CD4-positive, alpha-beta T cell (primary cell): ENCODE data around the gene CAMSAP2. TPM values are rescaled to one million over a fixed set of nuclear protein-coding genes. Genes with fewer than 3 reads are reported as not detected.

ENCODE experiments used
- ATAC-seq: fragments of 200-7000 bp; cut with Tn5 transposase; one replicate; pipeline ENCODE4 v1.10.0; 2022; ENCODE audit warnings: mild to moderate bottlenecking; ENCODE audit not compliant: poor library complexity
- CTCF ChIA-PET: fragments of 350-600 bp; sonication (Branson Sonifier 250); formaldehyde crosslinking; loops from one replicate; lab custom pipeline; 2021; ENCODE audit warnings: antibody characterized with exemption, inconsistent platforms; lab: Charles Lee
- POLR2A ChIA-PET: fragments of 350-600 bp; sonication (Branson Sonifier 250); formaldehyde crosslinking; loops from one replicate; lab custom pipeline; 2021; ENCODE audit warnings: antibody characterized with exemption, inconsistent platforms; lab: Charles Lee
- DNase-seq, 14 experiments: peaks; one replicate each; pipeline ENCODE4 v3.0.0-alpha.2; 2013 to 2020; ENCODE audit warnings: mixed read lengths in 2 of 14
- H3K27ac ChIP-seq, 2 donors: one replicate each; pipeline versions ENCODE4 v1.5.1 to v1.7.0; 2013; ENCODE audit warnings: low read length in 2 of 2, low read depth in 1 of 2, mild to moderate bottlenecking in 1 of 2
- H3K27me3 ChIP-seq, 2 experiments: 1 replicate in 1 of 2; 2 replicates in 1 of 2; pipeline versions ENCODE4 v1.6.1 to v1.7.0; 2013; ENCODE audit warnings: low read length in 2 of 2, control low read depth in 1 of 2, mild to moderate bottlenecking in 1 of 2, moderate library complexity in 1 of 2; ENCODE audit not compliant: insufficient read depth in 2 of 2, control insufficient read depth in 1 of 2
- H3K36me3 ChIP-seq: one replicate; pipeline ENCODE4 v1.6.1; 2013; ENCODE audit warnings: low read length, control low read depth; ENCODE audit not compliant: insufficient read depth
- H3K4me1 ChIP-seq: one replicate; pipeline ENCODE4 v1.6.1; 2013; ENCODE audit warnings: low read length, control low read depth; ENCODE audit not compliant: insufficient read depth
- H3K4me3 ChIP-seq: one replicate; pipeline ENCODE4 v1.5.1; 2013; ENCODE audit warnings: mild to moderate bottlenecking, low read length, moderate library complexity
- H3K9me3 ChIP-seq, 2 experiments: 1 replicate in 1 of 2; 2 replicates in 1 of 2; pipeline versions ENCODE4 v1.6.1 to v1.7.0; 2013; ENCODE audit warnings: low read length in 2 of 2, mild to moderate bottlenecking in 2 of 2, control low read depth in 1 of 2, moderate library complexity in 1 of 2; ENCODE audit not compliant: control insufficient read depth in 1 of 2, insufficient read depth in 1 of 2
- H3K27ac Mint-ChIP-seq: one replicate; pipeline ENCODE4 v1.8.0; 2020; ENCODE audit warnings: mixed read lengths
- H3K27me3 Mint-ChIP-seq: one replicate; pipeline ENCODE4 v1.8.0; 2021; ENCODE audit warnings: mixed read lengths
- H3K36me3 Mint-ChIP-seq: one replicate; pipeline ENCODE4 v1.8.0; 2021; ENCODE audit warnings: low read depth, mixed read lengths
- H3K4me1 Mint-ChIP-seq: one replicate; pipeline ENCODE4 v1.8.0; 2021; ENCODE audit warnings: low read depth, mixed read lengths
- H3K4me3 Mint-ChIP-seq: one replicate; pipeline ENCODE4 v1.8.0; 2020; ENCODE audit warnings: mild to moderate bottlenecking, mixed read lengths
- H3K9me3 Mint-ChIP-seq: one replicate; pipeline ENCODE4 v1.8.0; 2020; ENCODE audit warnings: mixed read lengths
- CTCF ChIP-seq: fragments of 200-600 bp; IDR thresholded peaks from one replicate; pipeline ENCODE4 v1.8.0; 2022; ENCODE audit warnings: antibody characterized with exemption, mild to moderate bottlenecking
- intact Hi-C, 2 experiments: fragments of 100-400 bp; cut with DNase I in 1 of 2; cut with micrococcal nuclease in 1 of 2; formaldehyde crosslinking; loops; one replicate each; pipeline versions ENCODE4 v1.15.1 to v1.9.0; 2023 to 2025; cut with DNase I, micrococcal nuclease
- total RNA-seq, 174 experiments: library from RNA in 2 of 174; stranded (reverse) in 2 of 174; gene quantifications; one replicate each; pipeline ENCODE4 v1.2.3 and lab custom pipeline; 2021 to 2026

The CAMSAP2 gene
- total RNA-seq, 2 experiments from 2014 or later: 4.4 to 5.7 TPM

GRCh38 chr1:200732438-200732837, 6.3 kb upstream of the CAMSAP2 start:
- Histone ChIP-seq H3K9me3 (no peaks in the 10 kb centered on the region), H3K27ac (no peak overlapping the region), H3K27me3 (no peaks in the 10 kb centered on the region), H3K4me1 (no peaks in the 10 kb centered on the region), H3K36me3 (no peaks in the 10 kb centered on the region), H3K4me3 (no peak overlapping the region)
- Mint-ChIP-seq H3K27ac (no peak overlapping the region), H3K4me1 (no peaks in the 10 kb centered on the region), H3K4me3 (no peak overlapping the region), H3K9me3 (no peaks in the 10 kb centered on the region), H3K36me3 (no peaks in the 10 kb centered on the region), H3K27me3 (no peaks in the 10 kb centered on the region)
- intact Hi-C loops: loop anchor here in 1 of 2 experiments (10.0 kb wide), 1 partner anchor 328 kb away; no protein-coding TSS in a partner anchor
- ATAC-seq: no peak
- no peak for TF ChIP-seq CTCF
- no peak for DNase-seq
- ChIA-PET CTCF (interaction anchor here (1.4 kb wide), 1 partner anchor 16 kb away, joined by 3 read pairs; no protein-coding TSS in a partner anchor), POLR2A (interaction anchor here (0.7 kb wide), 1 partner anchor 62 kb away, joined by 3 read pairs; no protein-coding TSS in a partner anchor)

DNA sequence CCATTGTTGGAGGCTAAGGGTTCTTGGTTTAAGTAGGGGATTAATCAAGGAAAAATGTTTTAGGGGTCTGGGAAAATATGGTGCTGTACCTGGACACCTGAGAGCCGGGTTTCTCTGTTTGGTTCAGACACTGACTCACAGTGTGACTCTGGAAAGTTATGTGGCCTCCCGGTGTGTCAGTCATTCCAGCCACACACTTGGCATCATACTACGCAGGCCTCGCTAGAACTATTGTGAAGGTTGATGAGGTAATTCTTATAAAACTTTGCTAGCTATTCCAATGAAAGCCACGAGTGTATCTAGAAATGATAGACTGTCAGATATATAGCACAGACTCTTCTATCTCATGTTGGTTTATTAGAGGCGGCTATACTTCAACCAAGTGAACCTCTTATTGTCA, 4.8 kb upstream of the CAMSAP2 start:
- Mint-ChIP-seq H3K4me3 (no peak overlapping the region), H3K36me3 (peaks cover 11% of the 10 kb centered on the region), H3K4me1 (peaks cover 11% of the 10 kb centered on the region), H3K9me3 (no peaks in the 10 kb centered on the region), H3K27ac (no peak overlapping the region), H3K27me3 (no peaks in the 10 kb centered on the region)
- Histone ChIP-seq H3K27ac (no peak overlapping the region), H3K36me3 (no peaks in the 10 kb centered on the region), H3K9me3 (no peaks in the 10 kb centered on the region), H3K4me3 (no peak overlapping the region), H3K27me3 (no peaks in the 10 kb centered on the region), H3K4me1 (peaks cover 8% of the 10 kb centered on the region)
- DNase-seq: no peak
- ChIA-PET POLR2A (no interaction called here), CTCF (interaction anchor here (0.6 kb wide), 1 partner anchor 90 kb away, joined by 3 read pairs; no protein-coding TSS in a partner anchor)
- intact Hi-C loops: loop anchor here in 1 of 2 experiments (10.0 kb wide), 1 partner anchor 329 kb away; no protein-coding TSS in a partner anchor
- TF ChIP-seq CTCF: no peak
- ATAC-seq: no peak

GRCh38 chr1:200737647-200738291, 924 bp upstream of the CAMSAP2 start:
- Histone ChIP-seq H3K4me3 (peak overlapping the region; percentile 93), H3K9me3 (no peaks in the 10 kb centered on the region), H3K27ac (no peak overlapping the region), H3K4me1 (peaks cover 17% of the 10 kb centered on the region), H3K36me3 (no peaks in the 10 kb centered on the region), H3K27me3 (no peaks in the 10 kb centered on the region)
- Mint-ChIP-seq H3K36me3 (peaks cover 12% of the 10 kb centered on the region), H3K27me3 (no peaks in the 10 kb centered on the region), H3K27ac (peak overlapping the region; percentile 90), H3K9me3 (no peaks in the 10 kb centered on the region), H3K4me3 (peak overlapping the region; percentile 100), H3K4me1 (peaks cover 38% of the 10 kb centered on the region)
- POLR2A ChIA-PET: interaction anchor here (0.5 to 3.5 kb wide), 2 partner anchors 11 to 68 kb away, joined by 3 to 44 read pairs; partner anchors contain the start of gene DDX59
- ATAC-seq (no peak), DNase-seq (peak in 2 of 14 experiments; percentile 14 to 24)
- intact Hi-C loops: loop anchor here (2.0 to 10.0 kb wide), 3 partner anchors 117 to 333 kb away; partner anchors contain the start of genes KIF14 (in 2 of the 2) and KIF21B (in 1 of the 2)
- TF ChIP-seq CTCF: no peak
- CTCF ChIA-PET: interaction anchor here (1.0 to 1.7 kb wide), 3 partner anchors 34 to 116 kb away, joined by 3 to 5 read pairs (median 3); no protein-coding TSS in a partner anchor
